ENCODE data around the gene AGTRAP. TPM values are rescaled to one million over a fixed set of nuclear protein-coding genes. Genes with fewer than 3 reads are reported as not detected.

AGTRAP gene
- total and polyA plus RNA-seq, 9 of the 15 experiments (the other 6 are each of a cell fraction or from before 2014, with no cell fraction given), result 26.8 to 105 (median 57.5) TPM

- no peak for TF ChIP-seq ZNF764 (CRISPR knock-in tag; IDR thresholded peaks at IDR 0.05; ENCODE audit: low read depth)
- TF ChIP-seq TEAD1 (CRISPR knock-in tag; IDR thresholded peaks at IDR 0.05), result peak in 1 of 2 experiments; percentile 87; a peak in 2 of 4 replicates
- TF ChIP-seq, protein P1, sequence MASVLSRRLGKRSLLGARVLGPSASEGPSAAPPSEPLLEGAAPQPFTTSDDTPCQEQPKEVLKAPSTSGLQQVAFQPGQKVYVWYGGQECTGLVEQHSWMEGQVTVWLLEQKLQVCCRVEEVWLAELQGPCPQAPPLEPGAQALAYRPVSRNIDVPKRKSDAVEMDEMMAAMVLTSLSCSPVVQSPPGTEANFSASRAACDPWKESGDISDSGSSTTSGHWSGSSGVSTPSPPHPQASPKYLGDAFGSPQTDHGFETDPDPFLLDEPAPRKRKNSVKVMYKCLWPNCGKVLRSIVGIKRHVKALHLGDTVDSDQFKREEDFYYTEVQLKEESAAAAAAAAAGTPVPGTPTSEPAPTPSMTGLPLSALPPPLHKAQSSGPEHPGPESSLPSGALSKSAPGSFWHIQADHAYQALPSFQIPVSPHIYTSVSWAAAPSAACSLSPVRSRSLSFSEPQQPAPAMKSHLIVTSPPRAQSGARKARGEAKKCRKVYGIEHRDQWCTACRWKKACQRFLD (CRISPR knock-in tag; IDR thresholded peaks at IDR 0.05), result 0 out of 2 replicates have a peak, but pooled peaks have one; percentile 42
- peak; percentile 73; the same call in 1 of the 2 replicates for TF ChIP-seq ERF (CRISPR knock-in tag; IDR thresholded peaks at IDR 0.05)
- no peak for TF ChIP-seq PHB2 (IDR thresholded peaks at IDR 0.05; ENCODE audit: low read depth)
- TF ChIP-seq, protein P2, sequence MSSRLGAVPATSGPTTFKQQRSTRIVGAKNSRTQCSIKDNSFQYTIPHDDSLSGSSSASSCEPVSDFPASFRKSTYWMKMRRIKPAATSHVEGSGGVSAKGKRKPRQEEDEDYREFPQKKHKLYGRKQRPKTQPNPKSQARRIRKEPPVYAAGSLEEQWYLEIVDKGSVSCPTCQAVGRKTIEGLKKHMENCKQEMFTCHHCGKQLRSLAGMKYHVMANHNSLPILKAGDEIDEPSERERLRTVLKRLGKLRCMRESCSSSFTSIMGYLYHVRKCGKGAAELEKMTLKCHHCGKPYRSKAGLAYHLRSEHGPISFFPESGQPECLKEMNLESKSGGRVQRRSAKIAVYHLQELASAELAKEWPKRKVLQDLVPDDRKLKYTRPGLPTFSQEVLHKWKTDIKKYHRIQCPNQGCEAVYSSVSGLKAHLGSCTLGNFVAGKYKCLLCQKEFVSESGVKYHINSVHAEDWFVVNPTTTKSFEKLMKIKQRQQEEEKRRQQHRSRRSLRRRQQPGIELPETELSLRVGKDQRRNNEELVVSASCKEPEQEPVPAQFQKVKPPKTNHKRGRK (tag; IDR thresholded peaks at IDR 0.05), result no peak
- TF ChIP-seq ZFP91 (CRISPR knock-in tag; IDR thresholded peaks at IDR 0.05), result no peak
- 0 out of 2 replicates have a peak, but pooled peaks have one; percentile 22 for TF ChIP-seq LCOR (CRISPR knock-in tag; IDR thresholded peaks at IDR 0.05)
- TF ChIP-seq, protein P3, sequence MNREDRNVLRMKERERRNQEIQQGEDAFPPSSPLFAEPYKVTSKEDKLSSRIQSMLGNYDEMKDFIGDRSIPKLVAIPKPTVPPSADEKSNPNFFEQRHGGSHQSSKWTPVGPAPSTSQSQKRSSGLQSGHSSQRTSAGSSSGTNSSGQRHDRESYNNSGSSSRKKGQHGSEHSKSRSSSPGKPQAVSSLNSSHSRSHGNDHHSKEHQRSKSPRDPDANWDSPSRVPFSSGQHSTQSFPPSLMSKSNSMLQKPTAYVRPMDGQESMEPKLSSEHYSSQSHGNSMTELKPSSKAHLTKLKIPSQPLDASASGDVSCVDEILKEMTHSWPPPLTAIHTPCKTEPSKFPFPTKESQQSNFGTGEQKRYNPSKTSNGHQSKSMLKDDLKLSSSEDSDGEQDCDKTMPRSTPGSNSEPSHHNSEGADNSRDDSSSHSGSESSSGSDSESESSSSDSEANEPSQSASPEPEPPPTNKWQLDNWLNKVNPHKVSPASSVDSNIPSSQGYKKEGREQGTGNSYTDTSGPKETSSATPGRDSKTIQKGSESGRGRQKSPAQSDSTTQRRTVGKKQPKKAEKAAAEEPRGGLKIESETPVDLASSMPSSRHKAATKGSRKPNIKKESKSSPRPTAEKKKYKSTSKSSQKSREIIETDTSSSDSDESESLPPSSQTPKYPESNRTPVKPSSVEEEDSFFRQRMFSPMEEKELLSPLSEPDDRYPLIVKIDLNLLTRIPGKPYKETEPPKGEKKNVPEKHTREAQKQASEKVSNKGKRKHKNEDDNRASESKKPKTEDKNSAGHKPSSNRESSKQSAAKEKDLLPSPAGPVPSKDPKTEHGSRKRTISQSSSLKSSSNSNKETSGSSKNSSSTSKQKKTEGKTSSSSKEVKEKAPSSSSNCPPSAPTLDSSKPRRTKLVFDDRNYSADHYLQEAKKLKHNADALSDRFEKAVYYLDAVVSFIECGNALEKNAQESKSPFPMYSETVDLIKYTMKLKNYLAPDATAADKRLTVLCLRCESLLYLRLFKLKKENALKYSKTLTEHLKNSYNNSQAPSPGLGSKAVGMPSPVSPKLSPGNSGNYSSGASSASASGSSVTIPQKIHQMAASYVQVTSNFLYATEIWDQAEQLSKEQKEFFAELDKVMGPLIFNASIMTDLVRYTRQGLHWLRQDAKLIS (CRISPR knock-in tag; IDR thresholded peaks at IDR 0.05), result no peak
- no peak for TF ChIP-seq TARDBP (IDR thresholded peaks at IDR 0.05)
- no peak for TF ChIP-seq ZKSCAN1 (IDR thresholded peaks at IDR 0.05; ENCODE audit: low read depth, low read length)
- no peak for TF ChIP-seq TGIF2 (CRISPR knock-in tag; IDR thresholded peaks at IDR 0.05)
- no peak for TF ChIP-seq SMARCC2 (IDR thresholded peaks at IDR 0.05; ENCODE audit: low read depth)
- no peak for TF ChIP-seq HCFC1 (IDR thresholded peaks at IDR 0.05; ENCODE audit: low read depth, low read length)
- TF ChIP-seq KDM5B (IDR thresholded peaks at IDR 0.05; ENCODE audit: insufficient replicate concordance, low read depth, low read length), result peak; percentile 33
- no peak; the same call in 1 of the 2 replicates for TF ChIP-seq TCF3 (CRISPR knock-in tag; IDR thresholded peaks at IDR 0.05)
- TF ChIP-seq MIER1 (IDR thresholded peaks at IDR 0.05; ENCODE audit: low read depth), result no peak
- peak; percentile 82 for TF ChIP-seq RBM22 (IDR thresholded peaks at IDR 0.05; ENCODE audit: low read depth, low read length, poor library complexity, severe bottlenecking)
- no peak for TF ChIP-seq ZNF551 (CRISPR knock-in tag; IDR thresholded peaks at IDR 0.05)
- TF ChIP-seq ZNF707 (CRISPR knock-in tag; conservative IDR thresholded peaks at IDR 0.05), result no peak
- TF ChIP-seq ZNF79 (CRISPR knock-in tag; IDR thresholded peaks at IDR 0.05; ENCODE audit: low read depth), result no peak
These were observed 51.4 kb downstream of the AGTRAP start (continued) for GRCh38 chr1:11787251-11787803.
